GM18870 (cell line): ENCODE measurements around the gene DCLK3.

Source experiments
- ATAC-seq: cut with Tn5 transposase; IDR thresholded peaks from one replicate; pipeline ENCODE4 v1.9.1; 2021; ENCODE audit warnings: moderate library complexity; ENCODE audit not compliant: unreplicated experiment

Gene DCLK3, protein sequence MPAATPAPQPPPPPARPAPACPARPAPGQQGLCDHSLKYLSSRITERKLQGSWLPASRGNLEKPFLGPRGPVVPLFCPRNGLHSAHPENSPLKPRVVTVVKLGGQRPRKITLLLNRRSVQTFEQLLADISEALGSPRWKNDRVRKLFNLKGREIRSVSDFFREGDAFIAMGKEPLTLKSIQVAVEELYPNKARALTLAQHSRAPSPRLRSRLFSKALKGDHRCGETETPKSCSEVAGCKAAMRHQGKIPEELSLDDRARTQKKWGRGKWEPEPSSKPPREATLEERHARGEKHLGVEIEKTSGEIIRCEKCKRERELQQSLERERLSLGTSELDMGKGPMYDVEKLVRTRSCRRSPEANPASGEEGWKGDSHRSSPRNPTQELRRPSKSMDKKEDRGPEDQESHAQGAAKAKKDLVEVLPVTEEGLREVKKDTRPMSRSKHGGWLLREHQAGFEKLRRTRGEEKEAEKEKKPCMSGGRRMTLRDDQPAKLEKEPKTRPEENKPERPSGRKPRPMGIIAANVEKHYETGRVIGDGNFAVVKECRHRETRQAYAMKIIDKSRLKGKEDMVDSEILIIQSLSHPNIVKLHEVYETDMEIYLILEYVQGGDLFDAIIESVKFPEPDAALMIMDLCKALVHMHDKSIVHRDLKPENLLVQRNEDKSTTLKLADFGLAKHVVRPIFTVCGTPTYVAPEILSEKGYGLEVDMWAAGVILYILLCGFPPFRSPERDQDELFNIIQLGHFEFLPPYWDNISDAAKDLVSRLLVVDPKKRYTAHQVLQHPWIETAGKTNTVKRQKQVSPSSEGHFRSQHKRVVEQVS

DNA sequence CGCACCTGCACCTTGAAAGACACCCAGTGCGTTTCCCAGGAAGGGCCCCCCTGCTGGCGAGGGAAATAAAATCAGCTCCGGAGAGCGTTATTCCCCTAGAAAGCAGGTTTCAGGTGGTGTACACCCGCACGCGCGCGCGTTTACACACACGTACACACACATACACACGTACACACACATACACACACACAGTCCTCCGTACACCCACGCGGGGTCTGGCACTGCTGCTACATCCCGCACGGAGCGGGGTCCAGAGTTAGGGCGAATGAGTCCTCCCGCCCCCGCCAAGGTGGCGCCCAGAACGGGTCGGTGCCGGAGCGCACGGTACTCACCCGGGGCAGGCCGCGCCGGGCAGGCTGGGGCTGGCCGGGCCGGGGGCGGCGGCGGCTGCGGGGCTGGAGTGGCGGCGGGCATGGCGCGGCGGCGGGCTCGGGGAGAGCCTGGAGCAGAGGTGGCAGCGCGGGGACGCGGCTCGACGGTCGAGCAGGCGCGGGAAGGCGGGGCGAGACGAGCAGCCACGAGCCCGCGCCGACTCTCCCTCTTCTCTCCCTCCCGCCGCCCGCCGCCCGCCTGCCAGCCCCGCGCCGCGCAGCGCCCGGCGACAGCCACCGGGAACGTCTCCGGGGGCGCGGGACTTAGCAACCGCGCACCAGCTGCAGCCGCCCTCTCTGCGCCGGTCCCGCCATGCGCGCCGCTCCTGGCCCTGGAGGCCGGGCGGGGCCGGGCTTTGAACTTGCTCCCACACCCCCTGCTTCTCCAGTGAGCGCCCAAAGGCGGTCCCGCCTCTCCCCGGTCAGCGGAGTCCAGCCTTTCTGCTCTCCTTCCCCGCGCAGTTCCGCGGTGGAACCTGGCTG is at the start of gene DCLK3:
TSS of gene DCLK3 (minus strand) at position 704 of the 854 bp plus-strand sequence. CDS start at position 414, 290 bp downstream.
- no peak for ATAC-seq

DNA sequence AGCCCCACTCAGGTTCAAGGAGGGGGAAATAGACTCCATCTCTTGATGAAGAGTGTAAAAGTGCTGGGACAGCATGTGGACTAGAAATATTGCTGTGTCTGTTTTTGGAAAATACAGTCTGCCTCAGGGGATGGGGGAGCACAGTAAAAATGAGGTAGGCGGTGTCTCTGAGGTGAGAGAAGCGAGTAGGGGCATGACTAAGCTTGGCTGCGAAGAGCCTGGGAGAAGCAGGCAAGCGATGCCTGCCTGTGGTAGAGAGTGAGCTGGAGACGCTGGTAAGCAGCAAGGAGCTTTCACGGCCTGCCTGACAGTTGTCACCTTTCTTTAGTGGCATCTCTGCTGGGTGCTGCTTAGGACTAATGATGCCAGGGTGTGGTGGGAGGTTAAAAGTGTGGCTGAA is 49.0 kb upstream of the DCLK3 start:
- ATAC-seq, result no peak

DNA sequence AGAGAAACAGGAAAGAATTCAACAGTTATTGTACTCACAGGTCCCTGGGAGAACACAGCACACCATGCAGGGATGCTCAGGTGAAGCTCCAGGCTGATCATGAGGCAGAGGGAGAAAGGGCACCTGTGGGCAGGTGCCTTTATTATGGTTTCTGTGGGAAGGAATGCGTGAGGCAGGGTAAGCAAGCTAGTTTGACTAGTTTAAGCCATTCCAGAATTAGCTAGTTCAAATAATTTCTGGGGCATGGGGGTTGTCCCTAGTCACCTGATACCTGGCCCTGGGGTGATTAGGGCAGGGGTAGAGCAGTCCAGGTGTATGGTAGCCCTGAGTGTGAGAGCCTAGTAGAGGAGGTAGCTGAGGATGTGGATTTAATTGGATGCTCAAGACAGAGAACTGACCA is 47.9 kb upstream of the DCLK3 start:
- no peak for ATAC-seq

DNA sequence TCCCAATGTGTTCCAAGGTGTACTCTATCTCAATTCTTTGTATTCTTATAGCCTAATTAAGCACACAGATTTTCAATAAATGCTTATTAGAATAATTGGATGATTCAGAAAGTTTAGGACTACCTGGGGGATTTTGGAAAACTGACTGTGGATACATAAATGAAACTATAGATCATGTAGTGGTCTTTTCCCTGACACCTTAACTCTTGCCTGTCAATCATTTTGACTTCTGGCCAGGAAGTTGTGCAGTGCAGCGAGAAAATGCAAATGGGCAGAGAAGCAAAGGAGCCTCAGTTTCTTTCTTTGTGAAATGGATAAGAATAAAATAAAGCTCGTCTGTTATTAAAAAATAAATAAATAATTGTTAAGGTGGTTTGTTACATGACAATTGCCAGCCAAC is 47.4 kb upstream of the DCLK3 start:
- no peak for ATAC-seq

DNA sequence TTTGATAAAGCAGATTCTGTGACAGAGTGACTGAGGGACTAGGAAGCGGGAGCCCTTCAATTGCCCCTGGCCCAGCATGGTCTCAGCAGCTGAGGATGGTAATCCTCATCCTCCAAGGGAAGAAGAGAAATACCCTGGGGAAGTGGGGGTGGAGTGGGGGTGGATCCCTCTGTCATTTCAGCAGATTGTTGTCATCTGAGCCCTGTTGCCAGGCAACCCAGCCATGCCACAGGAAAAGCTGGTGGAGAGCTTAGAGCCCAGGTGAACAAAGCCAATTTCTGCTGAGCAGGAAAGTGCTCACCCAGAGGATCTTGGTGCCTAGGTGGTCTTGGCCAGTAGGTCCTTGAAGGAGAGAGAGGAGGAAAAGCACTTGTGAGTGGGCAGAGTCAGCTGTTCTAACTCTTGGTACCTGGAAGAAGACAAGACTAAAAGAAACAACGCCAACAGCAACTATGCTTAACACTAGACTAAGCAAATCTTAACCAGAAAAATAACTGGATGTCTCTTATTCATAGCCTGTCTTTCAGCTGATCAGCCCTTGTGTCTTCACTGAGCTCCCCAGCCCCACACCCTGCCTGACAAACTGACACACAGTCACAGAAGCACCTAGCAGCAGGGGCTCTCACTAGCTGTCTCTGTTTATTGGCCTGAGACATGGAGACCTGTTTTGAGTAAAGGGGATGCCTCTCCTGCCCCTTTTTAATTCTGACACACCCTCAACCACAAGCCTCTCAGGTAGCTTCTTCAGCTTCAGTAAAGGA is 40.1 kb upstream of the DCLK3 start:
- no peak for ATAC-seq

DNA sequence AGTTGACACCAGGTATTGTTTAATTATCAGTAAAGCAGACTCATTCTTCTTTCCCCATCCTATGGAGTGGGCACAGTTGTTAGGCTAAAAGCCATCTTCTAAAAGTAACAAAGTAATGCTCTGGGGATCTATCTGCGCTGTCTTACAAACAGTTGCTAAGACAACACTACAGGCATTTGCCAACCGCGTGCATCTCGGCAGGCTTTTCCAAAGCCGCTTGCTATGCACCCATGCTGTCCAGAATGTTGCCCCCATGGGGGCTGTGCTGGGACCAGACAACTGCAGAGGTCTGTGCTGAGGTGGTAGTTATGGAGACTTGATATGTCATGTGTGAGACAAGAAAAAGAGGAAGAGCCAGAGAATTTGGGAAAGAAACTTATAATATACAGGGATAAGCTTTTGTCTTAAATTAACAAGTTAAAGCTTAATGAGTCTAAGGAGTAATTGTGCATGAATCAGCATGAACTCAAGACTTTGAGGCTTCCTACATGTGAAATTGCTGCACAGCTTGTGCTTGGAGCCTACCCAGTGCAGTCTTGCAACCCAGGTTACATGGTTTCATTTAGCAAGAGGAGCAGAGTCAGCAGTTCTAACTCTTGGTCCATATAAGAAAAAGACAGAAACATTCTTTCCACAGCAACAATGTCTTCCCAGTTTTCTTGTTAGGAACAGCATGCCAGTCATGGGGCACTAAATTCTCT is 38.9 kb upstream of the DCLK3 start:
- no peak for ATAC-seq

DNA sequence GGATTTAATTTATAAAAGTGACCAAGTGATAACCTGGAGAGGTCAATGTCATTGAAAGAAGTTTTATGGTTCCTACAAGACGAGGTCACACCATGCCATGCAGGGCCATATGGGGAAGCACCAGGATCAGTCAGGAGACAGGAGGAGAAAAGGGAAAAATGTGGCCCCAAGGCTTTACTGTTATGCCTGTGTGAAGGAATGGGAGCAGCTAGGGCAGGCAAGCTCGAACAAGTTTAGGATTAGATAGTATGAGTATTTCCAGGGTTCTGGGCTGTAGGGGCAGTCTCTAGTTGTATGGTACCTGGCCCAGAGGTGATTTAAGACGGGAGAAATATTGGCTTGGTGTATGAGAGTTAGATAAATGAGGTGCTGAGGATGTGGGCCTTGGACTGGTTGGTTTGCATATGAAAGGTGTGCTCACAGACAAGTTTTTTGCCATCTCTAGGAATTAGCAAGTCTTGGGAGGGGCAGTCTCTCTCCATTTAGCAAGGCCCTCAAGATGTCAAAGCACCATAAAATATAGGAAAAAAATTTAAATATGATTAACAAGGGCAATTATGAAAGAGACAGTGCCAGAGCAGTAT is 36.3 kb upstream of the DCLK3 start:
- ATAC-seq, result no peak

DNA sequence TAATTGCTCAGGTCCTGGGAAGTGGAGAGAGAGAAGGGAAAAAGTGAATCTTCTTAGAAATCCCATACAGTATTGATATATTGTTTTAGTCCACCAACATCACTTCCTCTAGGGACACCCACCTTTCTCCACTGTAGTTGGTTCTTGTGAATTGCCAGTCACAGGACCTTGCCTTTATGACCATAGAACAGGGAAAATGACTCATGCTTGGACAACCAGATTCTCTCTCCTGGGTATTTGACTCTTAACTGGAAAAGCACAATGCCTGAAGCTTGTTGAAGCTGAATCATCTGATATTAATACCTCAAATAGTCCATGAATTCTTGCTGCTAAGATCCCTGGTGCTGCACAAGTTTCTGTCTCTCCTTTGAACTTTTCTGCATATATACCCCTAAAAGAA is 32.5 kb upstream of the DCLK3 start:
- no peak for ATAC-seq

DNA sequence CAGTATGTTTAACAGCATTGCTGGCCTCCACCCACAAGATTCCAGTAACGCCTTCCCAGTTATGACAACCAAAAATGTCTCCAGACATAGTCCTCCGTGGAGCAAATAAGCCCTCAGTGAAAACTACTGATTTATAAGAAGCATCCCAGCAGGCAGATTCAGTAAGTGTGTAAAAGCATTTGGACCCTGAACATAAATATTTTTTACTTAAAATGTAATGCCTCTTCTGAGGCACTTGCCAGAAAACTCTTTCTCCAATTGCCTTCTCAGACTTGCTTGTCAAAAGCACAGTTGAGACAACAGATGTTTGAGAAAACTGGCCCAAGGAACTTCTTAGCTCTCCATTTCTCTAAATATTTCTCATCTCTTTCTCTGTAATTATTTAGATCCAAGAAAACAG is 31.8 kb upstream of the DCLK3 start:
- ATAC-seq, result no peak

DNA sequence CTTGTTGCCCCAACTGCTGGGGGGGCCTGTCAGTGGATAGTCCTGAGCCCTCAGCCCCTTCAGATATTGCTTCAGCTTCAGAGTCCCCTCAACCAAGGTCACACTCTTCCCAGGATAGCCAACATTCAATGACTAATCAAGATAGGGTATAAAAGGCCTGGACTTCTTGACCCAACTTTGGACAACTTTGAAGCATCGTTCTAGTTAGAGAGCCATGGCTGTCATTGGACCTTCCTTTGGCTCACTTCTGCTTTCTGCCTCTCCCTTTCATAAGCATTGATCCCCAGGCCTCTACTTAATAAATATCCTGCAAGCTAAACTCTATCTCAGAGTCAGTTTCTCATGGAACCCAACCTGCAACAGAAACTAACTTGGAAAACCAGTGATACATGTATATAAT is 31.3 kb upstream of the DCLK3 start:
- no peak for ATAC-seq

DNA sequence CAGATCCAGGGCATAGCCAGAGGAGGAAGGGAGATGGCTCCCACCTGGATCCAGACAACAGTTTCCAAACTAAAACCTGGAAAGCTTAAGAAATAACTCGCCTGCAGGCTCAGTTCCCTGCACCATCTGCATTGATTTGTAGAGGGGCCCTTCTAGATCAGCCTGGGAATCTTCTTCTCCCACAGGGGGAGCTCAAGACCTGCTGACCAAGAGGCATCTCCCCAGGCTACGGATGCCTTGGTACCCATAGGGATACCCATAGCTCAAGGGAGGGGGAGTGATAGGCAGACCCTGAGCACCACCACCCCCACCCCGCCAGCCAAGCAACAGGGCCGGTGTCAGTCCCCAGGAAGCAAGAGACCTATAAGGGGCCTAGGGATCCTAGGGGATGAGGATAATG is 28.0 kb upstream of the DCLK3 start:
- ATAC-seq, result no peak

DNA sequence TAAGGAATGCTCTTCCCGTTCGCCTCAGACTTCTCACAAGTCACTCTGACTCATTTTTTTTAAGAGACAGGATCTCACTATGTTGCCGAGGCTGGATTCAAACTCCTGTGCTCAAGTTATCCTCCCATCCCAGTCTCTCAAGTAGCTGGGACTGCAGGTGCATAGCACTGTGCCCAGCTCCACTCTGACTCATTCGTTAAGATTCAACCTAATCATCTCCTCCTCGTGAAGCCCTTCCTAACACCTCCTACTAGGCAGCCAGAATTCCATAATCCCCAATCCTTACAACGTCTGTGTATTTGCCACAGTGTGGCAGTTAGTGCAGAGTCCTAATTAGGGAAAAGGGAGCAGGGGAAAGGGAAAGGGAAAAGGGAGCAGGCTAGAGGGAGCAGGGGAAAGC is 26.4 kb upstream of the DCLK3 start:
- ATAC-seq, result no peak

DNA sequence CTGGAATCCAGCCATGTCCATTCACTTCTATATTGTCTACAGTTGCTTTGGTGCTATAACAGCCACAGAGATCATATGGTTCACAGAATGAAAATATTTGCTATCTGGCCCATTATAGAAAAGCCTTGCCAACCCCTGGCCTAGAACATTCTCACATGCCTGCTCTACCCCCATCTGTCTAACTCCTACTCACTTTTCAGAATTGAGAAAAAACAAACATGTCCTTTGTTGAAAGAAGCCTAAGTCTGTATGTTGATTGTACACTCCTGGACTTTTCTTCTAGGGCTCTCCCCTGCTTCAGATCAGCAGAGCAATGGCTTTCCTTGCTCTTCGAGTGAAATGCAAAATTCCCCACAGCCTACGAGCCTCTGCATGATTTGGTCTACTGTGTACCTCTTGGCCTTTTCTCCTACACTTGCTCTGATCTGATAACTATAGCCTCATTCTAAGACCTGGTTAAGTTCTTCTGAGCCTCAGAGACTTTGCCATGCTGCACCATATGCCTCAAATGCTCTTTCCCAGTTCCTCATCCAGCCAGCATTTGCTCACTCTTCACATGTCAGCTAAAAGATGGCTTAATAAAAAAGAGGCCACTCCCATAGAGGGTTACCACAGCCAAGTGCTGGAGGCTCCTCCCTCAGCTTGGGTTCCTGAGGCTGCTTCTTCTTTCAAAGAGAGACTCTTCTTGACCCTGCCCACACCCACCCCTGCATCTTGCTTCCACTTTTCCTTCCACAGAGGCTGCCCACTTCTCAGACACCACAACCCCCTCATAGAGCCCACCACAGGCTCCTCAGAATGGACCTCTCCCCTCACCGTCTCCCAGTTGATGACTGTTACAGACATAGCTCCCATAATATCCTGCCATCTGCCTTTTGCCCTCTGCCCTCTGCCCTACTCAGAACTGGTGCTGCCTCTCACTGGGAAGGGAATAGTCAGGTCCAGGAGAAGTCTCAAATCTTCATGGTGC is 22.9 kb upstream of the DCLK3 start:
- no peak for ATAC-seq

DNA sequence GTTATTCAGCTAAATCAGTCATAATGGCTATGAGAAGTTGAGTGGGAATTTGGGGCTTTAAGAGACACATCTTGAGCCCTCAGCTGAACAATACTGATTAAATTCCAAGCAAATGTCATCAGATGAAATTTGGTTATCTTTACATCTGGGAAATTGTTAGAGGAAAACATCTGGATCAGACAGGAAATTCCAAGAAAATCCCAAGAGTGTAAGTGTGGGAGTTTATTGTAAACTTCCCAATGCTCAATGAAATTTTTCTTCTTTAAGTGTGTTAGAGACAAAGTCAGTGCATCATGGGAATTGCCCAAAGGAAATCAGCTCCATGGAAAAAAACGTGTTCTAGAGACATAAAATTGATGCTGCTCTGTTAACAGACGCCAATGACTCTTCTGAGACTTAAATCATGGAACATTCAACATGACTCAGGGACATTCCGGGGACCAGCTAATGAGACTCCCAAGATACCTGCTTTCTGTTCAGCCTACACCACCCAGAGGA is 19.8 kb upstream of the DCLK3 start:
- no peak for ATAC-seq

DNA sequence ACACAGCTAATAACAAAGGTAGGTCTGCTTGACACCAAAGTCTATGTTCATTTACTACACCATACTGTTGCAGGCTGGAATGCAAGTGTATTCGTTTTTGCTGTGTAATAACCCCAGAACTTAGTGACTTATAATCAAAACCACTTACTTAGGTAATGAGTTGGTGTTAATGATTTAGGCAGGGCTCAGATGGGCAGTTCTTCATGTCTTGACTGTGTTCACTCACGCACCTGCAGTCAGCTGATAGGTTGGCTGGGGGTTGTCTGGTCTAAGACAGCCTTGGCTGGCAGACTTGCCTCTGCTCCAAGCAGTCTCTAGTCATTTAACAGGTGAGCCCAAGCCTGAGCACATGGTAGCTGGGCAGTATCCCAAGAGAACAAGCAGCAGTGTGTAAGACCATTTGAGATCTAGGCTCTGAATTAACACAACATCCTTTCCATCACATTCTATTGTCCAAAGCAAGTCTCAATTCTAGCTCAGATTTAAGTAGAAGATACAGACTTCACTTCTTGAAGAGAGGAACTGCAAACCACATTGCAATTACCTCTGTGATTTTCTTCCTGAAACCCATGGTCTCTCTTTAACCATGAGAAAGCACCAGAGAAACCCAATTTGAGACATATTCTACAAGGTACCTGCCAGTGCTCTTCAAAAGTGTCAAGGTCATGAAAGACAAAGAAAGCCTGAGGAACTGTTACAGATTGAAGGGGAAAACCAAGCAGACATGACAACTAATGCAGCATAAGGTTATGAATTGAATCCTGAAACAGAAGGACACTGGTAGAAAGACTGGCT is 13.3 kb upstream of the DCLK3 start:
- peak; percentile 70 for ATAC-seq

DNA sequence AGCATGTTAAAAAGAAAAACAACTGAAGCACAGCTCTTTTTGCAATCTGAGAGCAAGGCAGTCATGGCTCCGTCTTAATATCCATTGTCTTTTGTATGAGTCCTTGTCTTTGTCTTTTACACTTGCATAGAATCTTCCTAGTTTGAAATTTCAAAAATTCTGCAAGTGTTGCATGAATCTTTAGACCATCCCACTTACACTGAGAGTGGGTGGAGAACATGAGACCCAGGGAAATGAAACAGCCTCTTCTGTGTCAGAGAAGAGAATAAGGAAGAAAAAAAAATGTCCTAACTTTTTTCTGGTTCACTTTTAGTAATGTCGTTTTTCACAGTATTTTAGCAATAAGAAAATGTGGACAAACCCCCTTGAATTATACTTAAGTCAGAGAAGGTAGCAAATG is 12.1 kb upstream of the DCLK3 start:
- ATAC-seq, result no peak

DNA sequence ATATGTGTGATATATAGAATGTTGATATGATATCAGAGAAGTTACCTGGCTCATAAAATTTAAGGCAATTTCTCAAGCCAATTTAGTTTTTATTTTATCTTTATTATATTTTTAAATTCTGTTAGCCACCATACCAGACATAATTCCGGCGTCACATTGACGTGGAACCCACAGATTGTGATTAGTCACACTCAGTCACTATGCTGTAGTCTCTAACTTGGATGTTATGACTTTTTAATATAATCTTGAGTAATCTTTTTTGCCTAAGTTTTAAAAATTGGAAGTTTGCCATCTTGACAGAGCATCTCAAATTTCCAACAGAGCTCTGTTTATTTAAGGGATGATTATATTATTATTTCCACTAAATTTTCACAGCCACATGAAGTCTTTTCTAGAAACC is 9.7 kb upstream of the DCLK3 start:
- no peak for ATAC-seq

DNA sequence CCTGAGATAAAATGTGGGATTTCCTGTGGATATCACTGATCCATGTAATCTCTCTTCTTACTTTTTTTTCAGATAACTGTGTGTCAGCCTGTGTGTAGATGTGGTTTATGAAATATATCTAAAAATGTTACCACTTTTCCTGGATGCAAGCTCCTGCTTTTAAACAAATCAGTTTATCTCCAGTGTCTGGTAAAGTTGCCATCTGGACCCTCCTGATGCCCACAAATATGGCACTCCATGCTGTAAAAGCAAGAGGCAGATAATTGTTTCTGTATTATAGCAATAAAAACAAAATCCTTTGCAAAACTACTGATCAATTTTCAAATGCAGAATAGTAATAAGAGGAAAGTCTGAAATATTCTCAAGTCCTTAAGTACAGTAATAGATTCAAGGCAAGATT is 7.6 kb upstream of the DCLK3 start:
- no peak for ATAC-seq
